Thyroid gland (tissue), 4 donors: ENCODE results near the gene TBCD.

Experiments
- POLR2A ChIP-seq, 2 donors: fragments of 450-650 bp; IDR thresholded peaks; one replicate each; pipeline ENCODE4 v1.6.1; 2017; ENCODE audit warnings: antibody characterized with exemption in 2 of 2, mild to moderate bottlenecking in 2 of 2, moderate library complexity in 1 of 2
- TF ChIP-seq, protein P1 (sequence below), 6 experiments: fragments of 200-600 bp in 3 of 6; fragments of 450-650 bp in 3 of 6; sonication (generic) in 3 of 6; IDR thresholded peaks; one replicate each; pipeline ENCODE4 v1.5.1; 2016 to 2019; ENCODE audit warnings: antibody characterized with exemption in 6 of 6, mild to moderate bottlenecking in 2 of 6, inconsistent platforms in 1 of 6, moderate library complexity in 1 of 6

DNA sequence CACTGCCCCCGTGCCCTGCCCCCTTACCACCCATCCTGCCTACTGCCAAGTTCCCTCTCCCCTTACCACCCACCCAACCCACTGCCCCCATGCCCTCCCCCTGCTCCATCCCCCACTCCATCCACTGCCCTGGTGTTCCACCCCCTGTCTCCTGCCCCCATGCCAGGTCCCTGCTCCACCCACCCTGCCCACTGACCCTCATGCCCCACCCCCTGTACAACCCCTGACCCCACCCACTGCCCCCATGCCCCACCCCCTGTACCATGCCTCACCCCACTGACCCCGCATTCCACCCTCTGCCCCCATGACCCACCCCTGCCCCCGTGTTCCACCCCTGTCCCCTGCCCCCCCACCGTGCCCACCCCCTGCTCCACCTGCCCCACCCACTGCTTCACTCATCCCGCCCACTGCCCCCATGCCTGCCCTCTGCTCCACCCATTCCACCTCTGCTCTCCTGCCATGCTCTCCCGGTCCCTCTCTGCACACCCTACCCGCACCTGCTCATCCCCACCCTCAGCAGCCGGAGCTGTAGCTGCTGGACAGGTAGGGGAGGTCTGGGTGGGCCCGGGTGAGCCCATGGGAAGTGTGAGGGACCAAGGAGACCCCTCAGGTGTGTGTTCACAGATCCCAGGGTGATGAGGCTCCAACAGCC, 42.7 kb upstream of the TBCD start:
- TF ChIP-seq, protein P1, sequence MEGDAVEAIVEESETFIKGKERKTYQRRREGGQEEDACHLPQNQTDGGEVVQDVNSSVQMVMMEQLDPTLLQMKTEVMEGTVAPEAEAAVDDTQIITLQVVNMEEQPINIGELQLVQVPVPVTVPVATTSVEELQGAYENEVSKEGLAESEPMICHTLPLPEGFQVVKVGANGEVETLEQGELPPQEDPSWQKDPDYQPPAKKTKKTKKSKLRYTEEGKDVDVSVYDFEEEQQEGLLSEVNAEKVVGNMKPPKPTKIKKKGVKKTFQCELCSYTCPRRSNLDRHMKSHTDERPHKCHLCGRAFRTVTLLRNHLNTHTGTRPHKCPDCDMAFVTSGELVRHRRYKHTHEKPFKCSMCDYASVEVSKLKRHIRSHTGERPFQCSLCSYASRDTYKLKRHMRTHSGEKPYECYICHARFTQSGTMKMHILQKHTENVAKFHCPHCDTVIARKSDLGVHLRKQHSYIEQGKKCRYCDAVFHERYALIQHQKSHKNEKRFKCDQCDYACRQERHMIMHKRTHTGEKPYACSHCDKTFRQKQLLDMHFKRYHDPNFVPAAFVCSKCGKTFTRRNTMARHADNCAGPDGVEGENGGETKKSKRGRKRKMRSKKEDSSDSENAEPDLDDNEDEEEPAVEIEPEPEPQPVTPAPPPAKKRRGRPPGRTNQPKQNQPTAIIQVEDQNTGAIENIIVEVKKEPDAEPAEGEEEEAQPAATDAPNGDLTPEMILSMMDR (IDR thresholded peaks at IDR 0.05) = no peak
- no peak for TF ChIP-seq POLR2A (IDR thresholded peaks at IDR 0.05)
